NB4 (cell line): ENCODE data around the gene RNF133.

Experiments
- DNase-seq: peaks from one replicate; pipeline ENCODE4 v3.0.0; 2010; ENCODE audit warnings: low read depth
- H3K4me3 ChIP-seq: one replicate; pipeline ENCODE4 v1.5.1; 2011; ENCODE audit warnings: mild to moderate bottlenecking, low read depth, low read length, moderate library complexity
- CTCF ChIP-seq: IDR thresholded peaks from one replicate; pipeline ENCODE4 v1.5.1; 2012; ENCODE audit warnings: low read depth, low read length
- MAX ChIP-seq: IDR thresholded peaks from 2 replicates; pipeline ENCODE4 v1.6.1; 2011; ENCODE audit warnings: low read depth, low read length
- MYC ChIP-seq: IDR thresholded peaks from 2 replicates; pipeline ENCODE4 v1.6.1; 2011; ENCODE audit warnings: low read depth, low read length
- POLR2A ChIP-seq: IDR thresholded peaks from 2 replicates; pipeline ENCODE4 v1.6.1; 2011; ENCODE audit warnings: mild to moderate bottlenecking; ENCODE audit not compliant: insufficient read length; ENCODE audit errors: extremely low read depth

Gene RNF133

GRCh38 chr7:122710916-122711315 is 12.0 kb upstream of the RNF133 start:
- no peak for DNase-seq
- no peak overlapping the region for H3K4me3 ChIP-seq
- TF ChIP-seq MAX, result no peak
- no peak for TF ChIP-seq POLR2A
- no peak for TF ChIP-seq MYC
- TF ChIP-seq CTCF, result no peak

GRCh38 chr7:122709930-122710646 is 11.2 kb upstream of the RNF133 start:
- no peak overlapping the region for H3K4me3 ChIP-seq
- TF ChIP-seq POLR2A, result no peak
- TF ChIP-seq MYC, result no peak
- TF ChIP-seq MAX, result no peak
- no peak for TF ChIP-seq CTCF
- no peak for DNase-seq

- TF ChIP-seq MYC (no peak), POLR2A (no peak), CTCF (no peak)
- H3K4me3 ChIP-seq, result no peak overlapping the region
- no peak for DNase-seq
Measured at GRCh38 chr7:122706836-122707235, 7.9 kb upstream of the RNF133 start.

GRCh38 chr7:122702872-122703510 is 4.1 kb upstream of the RNF133 start, which contains the start of gene RNF148:
TSS of gene RNF148 (minus strand) at chr7:122702922. CDS start at chr7:122702750, 172 bp downstream.
- no peak for DNase-seq
- TF ChIP-seq MAX (no peak), CTCF (no peak), POLR2A (no peak), MYC (no peak)
- H3K4me3 ChIP-seq, result no peak within 1 kb of the TSS

- TF ChIP-seq MYC, result no peak
- H3K4me3 ChIP-seq, result no peak overlapping the region
- DNase-seq, result no peak
Measured at GRCh38 chr7:122695816-122696215, 3.1 kb downstream of the RNF133 start.

- DNase-seq, result no peak
- no peak overlapping the region for H3K4me3 ChIP-seq
- TF ChIP-seq CTCF (no peak), MAX (no peak), POLR2A (no peak), MYC (no peak)
Measured at GRCh38 chr7:122694697-122695096, 4.2 kb downstream of the RNF133 start.
